Measurements from ENCODE around the gene ASMTL.

DNA sequence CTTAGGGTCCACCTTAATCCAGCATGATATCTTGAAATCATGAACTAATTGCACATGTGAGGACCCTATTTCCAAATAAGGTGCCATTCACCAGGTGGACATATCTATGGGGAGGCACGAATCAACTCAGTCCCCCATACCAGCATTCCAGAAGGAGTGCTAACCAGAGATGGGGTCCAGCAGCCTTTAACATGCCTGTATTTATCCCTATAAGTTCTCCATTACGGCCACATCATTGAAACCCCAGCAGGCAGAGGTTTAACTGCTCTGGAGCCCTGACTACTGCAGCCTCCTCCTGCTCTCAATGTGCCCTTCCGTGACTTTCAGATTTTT is 3.2 kb upstream of the ASMTL start:
- TF ChIP-seq POLR2A (IDR thresholded peaks at IDR 0.05), result no peak
- TF ChIP-seq, protein P1, sequence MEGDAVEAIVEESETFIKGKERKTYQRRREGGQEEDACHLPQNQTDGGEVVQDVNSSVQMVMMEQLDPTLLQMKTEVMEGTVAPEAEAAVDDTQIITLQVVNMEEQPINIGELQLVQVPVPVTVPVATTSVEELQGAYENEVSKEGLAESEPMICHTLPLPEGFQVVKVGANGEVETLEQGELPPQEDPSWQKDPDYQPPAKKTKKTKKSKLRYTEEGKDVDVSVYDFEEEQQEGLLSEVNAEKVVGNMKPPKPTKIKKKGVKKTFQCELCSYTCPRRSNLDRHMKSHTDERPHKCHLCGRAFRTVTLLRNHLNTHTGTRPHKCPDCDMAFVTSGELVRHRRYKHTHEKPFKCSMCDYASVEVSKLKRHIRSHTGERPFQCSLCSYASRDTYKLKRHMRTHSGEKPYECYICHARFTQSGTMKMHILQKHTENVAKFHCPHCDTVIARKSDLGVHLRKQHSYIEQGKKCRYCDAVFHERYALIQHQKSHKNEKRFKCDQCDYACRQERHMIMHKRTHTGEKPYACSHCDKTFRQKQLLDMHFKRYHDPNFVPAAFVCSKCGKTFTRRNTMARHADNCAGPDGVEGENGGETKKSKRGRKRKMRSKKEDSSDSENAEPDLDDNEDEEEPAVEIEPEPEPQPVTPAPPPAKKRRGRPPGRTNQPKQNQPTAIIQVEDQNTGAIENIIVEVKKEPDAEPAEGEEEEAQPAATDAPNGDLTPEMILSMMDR (IDR thresholded peaks at IDR 0.05), result no peak
